ENCODE measurements around the gene SCN8A. TPM values are rescaled to one million over a fixed set of nuclear protein-coding genes. Genes with fewer than 3 reads are reported as not detected.

The SCN8A gene
- total RNA-seq, 1 experiment from 2014 or later = 4.3 TPM

GRCh38 chr12:51850965-51851299 is 259.9 kb downstream of the SCN8A start:
- peaks cover 28% of the 10 kb centered on the region for H3K27me3 ChIP-seq (replicated peaks)
- H3K36me3 ChIP-seq = no peaks in the 10 kb centered on the region
- no peak for DNase-seq (ENCODE audit: low read depth in 1 of 2, low spot score in 2 of 2)
- no peak overlapping the region for H3K27ac ChIP-seq
- peaks cover 13% of the 10 kb centered on the region for H3K4me1 ChIP-seq (replicated peaks)
- H3K9me3 ChIP-seq (replicated peaks) = no peaks in the 10 kb centered on the region
- H3K4me3 ChIP-seq = no peak overlapping the region

GRCh38 chr12:51851413-51852124 is 260.5 kb downstream of the SCN8A start:
- no peaks in the 10 kb centered on the region for H3K36me3 ChIP-seq
- H3K9me3 ChIP-seq (replicated peaks) = no peaks in the 10 kb centered on the region
- H3K27me3 ChIP-seq (replicated peaks) = peaks cover 28% of the 10 kb centered on the region
- peaks cover 15% of the 10 kb centered on the region for H3K4me1 ChIP-seq (replicated peaks)
- DNase-seq (ENCODE audit: low read depth in 1 of 2, low spot score in 2 of 2) = no peak
- H3K27ac ChIP-seq = no peak overlapping the region
- no peak overlapping the region for H3K4me3 ChIP-seq

- Histone ChIP-seq H3K27me3 (replicated peaks) (peaks cover 26% of the 10 kb centered on the region), H3K4me1 (replicated peaks) (peaks cover 10% of the 10 kb centered on the region), H3K27ac (no peak overlapping the region), H3K36me3 (no peaks in the 10 kb centered on the region), H3K4me3 (no peak overlapping the region), H3K9me3 (replicated peaks) (no peaks in the 10 kb centered on the region)
- no peak for DNase-seq (ENCODE audit: low read depth in 1 of 2, low spot score in 2 of 2)
These were observed 261.5 kb downstream of the SCN8A start for GRCh38 chr12:51852404-51853137.

- no peak for DNase-seq (ENCODE audit: low read depth in 1 of 2, low spot score in 2 of 2)
- peaks cover 6% of the 10 kb centered on the region; the same call in 1 of the 2 replicates for H3K4me1 ChIP-seq (replicated peaks)
- peaks cover 17% of the 10 kb centered on the region; the same call in 1 of the 2 replicates for H3K27me3 ChIP-seq (replicated peaks)
- H3K36me3 ChIP-seq = no peaks in the 10 kb centered on the region
- H3K9me3 ChIP-seq (replicated peaks) = no peaks in the 10 kb centered on the region
- H3K27ac ChIP-seq = no peak overlapping the region
- H3K4me3 ChIP-seq = no peak overlapping the region; the same call in 1 of the 2 replicates
These were observed 264.8 kb downstream of the SCN8A start for GRCh38 chr12:51855586-51856428.

- H3K4me3 ChIP-seq = no peak overlapping the region
- no peak overlapping the region for H3K27ac ChIP-seq
- no peaks in the 10 kb centered on the region for H3K9me3 ChIP-seq (replicated peaks)
- no peak for DNase-seq (ENCODE audit: low read depth in 1 of 2, low spot score in 2 of 2)
- peaks cover 1% of the 10 kb centered on the region; the same call in 1 of the 2 replicates for H3K4me1 ChIP-seq (replicated peaks)
- H3K36me3 ChIP-seq = no peaks in the 10 kb centered on the region
- peaks cover 30% of the 10 kb centered on the region for H3K27me3 ChIP-seq (replicated peaks)
These were observed 270.0 kb downstream of the SCN8A start for GRCh38 chr12:51860986-51861385.

Other genes starting within 250 kb of the SCN8A start
- gene CELA1, start 244.6 kb upstream of the SCN8A start, total RNA-seq (2014; rRNA removed; shearing (Covaris generic)) = 0.56 and 1.2 TPM in 2 replicates
- gene GALNT6, start 199.8 kb upstream of the SCN8A start, total RNA-seq (2014; rRNA removed; shearing (Covaris generic)) = 30.8 and 38.2 TPM in 2 replicates
- gene SLC4A8, start 166.4 kb upstream of the SCN8A start, total RNA-seq (2014; rRNA removed; shearing (Covaris generic)) = 6.2 and 29.0 TPM in 2 replicates